Measurements from ENCODE around the gene ADAMTSL1.

- TF ChIP-seq, protein P1, sequence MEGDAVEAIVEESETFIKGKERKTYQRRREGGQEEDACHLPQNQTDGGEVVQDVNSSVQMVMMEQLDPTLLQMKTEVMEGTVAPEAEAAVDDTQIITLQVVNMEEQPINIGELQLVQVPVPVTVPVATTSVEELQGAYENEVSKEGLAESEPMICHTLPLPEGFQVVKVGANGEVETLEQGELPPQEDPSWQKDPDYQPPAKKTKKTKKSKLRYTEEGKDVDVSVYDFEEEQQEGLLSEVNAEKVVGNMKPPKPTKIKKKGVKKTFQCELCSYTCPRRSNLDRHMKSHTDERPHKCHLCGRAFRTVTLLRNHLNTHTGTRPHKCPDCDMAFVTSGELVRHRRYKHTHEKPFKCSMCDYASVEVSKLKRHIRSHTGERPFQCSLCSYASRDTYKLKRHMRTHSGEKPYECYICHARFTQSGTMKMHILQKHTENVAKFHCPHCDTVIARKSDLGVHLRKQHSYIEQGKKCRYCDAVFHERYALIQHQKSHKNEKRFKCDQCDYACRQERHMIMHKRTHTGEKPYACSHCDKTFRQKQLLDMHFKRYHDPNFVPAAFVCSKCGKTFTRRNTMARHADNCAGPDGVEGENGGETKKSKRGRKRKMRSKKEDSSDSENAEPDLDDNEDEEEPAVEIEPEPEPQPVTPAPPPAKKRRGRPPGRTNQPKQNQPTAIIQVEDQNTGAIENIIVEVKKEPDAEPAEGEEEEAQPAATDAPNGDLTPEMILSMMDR (IDR thresholded peaks at IDR 0.05; ENCODE audit: borderline replicate concordance, extremely low read depth, low read length, poor library complexity, severe bottlenecking), result no peak
- no peak for TF ChIP-seq EZH2 (IDR thresholded peaks at IDR 0.05; ENCODE audit: borderline replicate concordance, low read depth, low read length, severe bottlenecking)
Measured at GRCh38 chr9:18516965-18517364, 43.0 kb downstream of the ADAMTSL1 start.

Data from DND-41 (cell line).